ENCODE data around the gene THRB.

- TF ChIP-seq CTCF (IDR thresholded peaks at IDR 0.05; ENCODE audit: extremely low read depth in 1 of 2, insufficient read depth in 1 of 2, low read depth in 1 of 2, low read length in 2 of 2) (no peak), EZH2 (IDR thresholded peaks at IDR 0.05; ENCODE audit: borderline replicate concordance, low read depth, low read length, severe bottlenecking) (no peak), POLR2AphosphoS5 (IDR thresholded peaks at IDR 0.05; ENCODE audit: insufficient read depth, low read depth, low read length) (no peak)
Measured at GRCh38 chr3:24157106-24157505, 337.5 kb downstream of the THRB start.

Data from endothelial cell of umbilical vein (primary cell).